ENCODE measurements around the gene UBE2Z.

Gene UBE2Z

DNA sequence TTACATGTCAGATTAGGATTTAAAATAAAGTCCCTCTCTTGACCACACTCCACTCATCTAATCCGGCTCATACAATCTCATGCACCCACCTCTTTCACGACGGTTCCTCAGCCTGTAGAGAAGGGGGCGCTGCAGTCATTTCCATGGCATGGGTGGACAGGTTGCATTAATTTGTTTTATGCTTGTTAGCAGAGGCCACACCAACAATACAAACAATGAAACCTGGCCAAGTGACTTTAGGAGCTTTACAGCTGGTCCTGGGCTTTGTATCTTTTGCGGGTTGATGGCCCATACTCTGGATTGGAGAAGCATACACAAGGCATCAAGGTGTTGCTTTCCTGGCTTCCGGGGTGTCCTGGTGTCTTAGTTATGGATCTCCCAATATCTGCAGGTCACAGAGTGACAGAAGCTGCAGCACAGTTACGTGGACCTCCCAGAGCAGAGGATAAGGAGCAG is 46.1 kb downstream of the UBE2Z start:
- DNase-seq (ENCODE audit: low spot score) (no peak), FAIRE-seq (no peak)

DNA sequence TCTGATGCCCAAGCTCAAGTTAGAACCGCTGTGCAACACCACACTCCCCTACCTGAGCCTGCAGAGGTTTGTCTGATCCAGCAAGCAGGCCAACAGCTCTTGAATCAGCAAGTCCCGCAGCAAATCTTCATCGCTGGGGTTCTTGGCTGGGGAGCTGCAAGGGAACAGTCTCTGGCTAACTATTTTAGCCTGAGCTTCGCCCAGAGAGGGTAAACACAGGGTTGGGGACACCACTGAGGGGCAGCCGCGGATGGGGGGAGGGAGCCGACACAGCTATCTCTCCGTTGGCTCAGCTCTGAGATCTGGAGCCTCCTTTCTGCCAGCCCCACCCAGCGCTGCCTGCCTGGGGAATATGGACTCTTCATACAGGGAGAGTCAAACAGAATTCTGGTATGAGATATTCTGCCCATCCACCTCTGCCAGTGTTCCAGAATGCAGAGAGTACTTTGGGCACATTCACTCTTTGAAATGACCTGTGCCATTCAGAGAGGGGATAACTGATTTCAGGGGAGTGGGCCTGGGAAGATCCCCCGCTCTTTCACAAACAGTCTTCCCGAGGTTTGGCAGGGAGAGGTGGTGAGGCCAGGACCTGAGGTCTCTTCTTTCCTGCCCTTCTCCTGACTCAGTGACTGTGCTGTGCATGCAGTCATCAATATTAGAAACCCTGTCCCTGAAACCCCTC is 52.8 kb downstream of the UBE2Z start:
- no peak for DNase-seq (ENCODE audit: low spot score)
- no peak for FAIRE-seq

GRCh38 chr17:48961516-48962233 is 53.5 kb downstream of the UBE2Z start:
- DNase-seq (ENCODE audit: low spot score) (peak; percentile 82), FAIRE-seq (no peak)

DNA sequence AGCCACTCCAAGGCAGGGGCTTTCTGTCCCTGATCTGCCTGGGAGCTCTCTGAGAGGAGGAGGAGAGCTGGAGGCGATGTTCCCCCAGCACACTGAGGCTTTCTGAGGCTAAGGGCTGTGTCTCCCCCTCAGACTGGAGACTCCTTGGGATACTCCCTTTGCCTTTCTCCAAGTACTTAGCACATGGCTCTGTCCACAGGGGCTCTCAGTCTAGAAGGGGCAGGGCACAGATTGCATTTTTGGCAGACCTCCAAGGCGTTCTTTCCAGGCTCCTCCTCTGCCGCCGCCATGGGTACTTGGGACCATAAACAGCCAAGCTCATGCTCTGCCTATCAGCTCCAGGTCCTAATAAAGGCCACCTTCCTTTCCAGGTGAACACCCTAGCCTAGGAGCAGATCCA is 62.0 kb downstream of the UBE2Z start:
- FAIRE-seq (no peak), DNase-seq (ENCODE audit: low spot score) (no peak)

DNA sequence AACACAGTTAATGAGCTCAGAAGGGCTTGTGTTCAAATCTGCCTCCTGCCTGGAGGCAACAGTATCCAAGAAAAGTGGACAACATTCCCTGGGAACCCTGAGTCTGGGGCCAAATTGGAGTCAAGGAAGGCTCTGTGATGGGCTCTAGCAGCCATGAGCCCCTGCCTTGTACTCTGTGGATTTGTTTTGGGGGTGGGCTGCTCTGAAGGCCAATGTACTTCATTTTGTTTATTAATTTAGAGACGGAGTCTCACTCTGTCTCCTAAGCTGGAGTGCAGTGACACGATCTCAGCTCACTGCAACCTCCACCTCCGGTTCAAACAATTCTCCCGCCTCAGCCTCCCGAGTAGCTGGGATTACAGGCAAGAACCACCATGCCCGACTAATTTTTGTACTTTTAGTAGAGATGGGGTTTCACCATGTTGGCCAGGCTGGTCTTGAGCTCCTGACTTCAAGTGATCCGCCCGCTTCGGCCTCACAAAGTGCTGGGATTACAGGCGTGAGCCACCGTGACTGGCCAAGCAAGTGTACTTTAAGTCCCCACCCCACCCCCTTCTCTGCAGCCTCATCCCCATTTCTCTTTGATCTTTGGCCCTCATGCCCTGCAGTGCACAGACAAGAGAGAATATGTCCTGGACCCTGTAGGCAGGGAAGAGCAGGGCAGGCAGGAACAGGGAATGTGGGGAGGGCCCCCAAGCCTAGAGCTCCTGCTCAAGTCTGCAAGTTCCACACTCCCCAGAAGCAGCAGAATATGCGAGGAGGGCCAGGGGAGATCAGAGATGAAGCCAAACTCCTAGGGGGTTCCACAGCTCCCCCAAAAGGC is 62.9 kb downstream of the UBE2Z start:
- FAIRE-seq: no peak

DNA sequence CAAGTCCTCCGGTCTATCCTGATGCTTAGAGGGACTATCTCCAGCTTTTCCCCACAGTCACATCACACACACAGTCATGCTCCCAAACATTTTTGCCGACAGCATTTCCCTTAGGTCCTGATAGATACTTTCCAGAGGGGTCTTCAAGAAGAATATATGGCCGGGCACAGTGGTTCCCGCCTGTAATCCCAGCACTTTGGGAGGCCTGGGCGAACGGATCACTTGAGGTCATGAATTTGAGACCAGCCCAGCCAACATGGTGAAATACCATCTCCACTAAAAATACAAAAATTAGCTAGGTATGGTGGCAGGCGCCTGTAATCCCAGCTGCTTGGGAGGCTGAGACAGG is 64.5 kb downstream of the UBE2Z start:
- DNase-seq (ENCODE audit: low spot score) (no peak), FAIRE-seq (no peak)

More for the DNA sequence above, 62.9 kb downstream of the UBE2Z start:
- no peak for DNase-seq (ENCODE audit: low spot score)

DNA sequence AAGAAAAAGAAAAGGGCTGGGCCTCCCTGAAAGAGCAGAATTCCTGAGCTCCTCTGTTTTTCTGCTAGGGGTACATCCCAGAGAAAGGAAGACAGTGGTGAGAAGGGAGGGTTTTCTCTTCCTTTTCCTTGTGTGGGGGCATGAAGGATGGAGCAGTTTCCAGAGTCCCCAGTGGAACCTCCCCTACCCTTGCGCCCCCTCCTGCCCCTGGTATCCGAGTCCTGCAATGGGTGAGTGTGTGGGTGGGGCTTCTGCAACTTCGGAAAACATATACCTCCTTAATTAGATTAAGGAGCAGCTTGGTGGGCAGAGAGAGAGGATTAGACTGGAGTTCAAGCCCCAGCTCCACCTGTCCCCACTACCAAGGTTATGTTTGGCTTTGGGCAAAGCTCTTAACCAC is 65.6 kb downstream of the UBE2Z start:
- FAIRE-seq (no peak), DNase-seq (ENCODE audit: low spot score) (no peak)
